GM21576 (cell line): ENCODE data around the gene TAAR1.
"Not testable (repeated sequence)": the region's sequence is repeated elsewhere in the genome, so short reads cannot be mapped to it uniquely, and the experiment has no call there.

Experiments
- ATAC-seq: cut with Tn5 transposase; IDR thresholded peaks from one replicate; pipeline ENCODE4 v1.9.1; 2021; ENCODE audit warnings: mild to moderate bottlenecking, moderate library complexity; ENCODE audit not compliant: unreplicated experiment

TAAR1 gene, protein sequence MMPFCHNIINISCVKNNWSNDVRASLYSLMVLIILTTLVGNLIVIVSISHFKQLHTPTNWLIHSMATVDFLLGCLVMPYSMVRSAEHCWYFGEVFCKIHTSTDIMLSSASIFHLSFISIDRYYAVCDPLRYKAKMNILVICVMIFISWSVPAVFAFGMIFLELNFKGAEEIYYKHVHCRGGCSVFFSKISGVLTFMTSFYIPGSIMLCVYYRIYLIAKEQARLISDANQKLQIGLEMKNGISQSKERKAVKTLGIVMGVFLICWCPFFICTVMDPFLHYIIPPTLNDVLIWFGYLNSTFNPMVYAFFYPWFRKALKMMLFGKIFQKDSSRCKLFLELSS

DNA sequence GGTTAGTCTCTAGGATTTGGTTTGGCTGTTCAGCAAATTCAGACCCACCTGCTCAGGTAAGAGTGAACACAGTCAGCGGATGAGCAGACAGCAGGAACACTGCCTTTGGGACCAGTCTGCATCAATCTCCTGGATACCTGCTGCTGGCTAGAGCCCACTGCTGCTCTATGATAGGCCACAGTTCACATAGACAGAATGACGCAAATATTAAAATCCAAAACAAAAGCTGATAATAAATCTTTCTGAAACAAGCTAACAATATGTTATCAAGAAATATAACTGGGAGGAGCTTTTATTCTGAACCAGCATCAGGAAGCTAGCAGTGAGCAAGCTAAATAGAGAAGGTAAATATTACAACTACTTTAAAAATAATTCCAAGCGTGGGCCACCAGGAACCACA lies at the start of gene TAAR1:
TAAR1 (minus strand) TSS at position 101 of the 400 bp plus-strand sequence. CDS start 13,179 bp downstream, outside the sequence.
- ATAC-seq: no peak

DNA sequence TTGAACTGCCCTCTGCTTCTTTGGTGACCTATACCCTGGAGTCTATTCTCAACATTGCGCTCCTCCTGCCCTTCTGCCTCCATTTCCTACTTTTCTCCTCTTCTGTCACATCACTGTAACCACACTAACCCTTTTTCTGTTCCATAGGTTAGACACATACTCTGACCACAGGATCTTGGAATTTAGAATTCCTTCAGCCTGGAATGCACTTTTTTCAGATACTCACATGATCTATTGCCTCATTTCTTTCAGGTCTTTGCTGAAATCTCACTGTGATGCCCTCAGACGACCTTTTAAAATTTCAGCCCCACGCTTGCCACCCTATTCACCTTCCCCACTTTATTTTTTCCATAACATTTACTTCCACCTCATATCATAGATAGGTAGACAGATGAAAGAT lies 49.8 kb upstream of the TAAR1 start:
- ATAC-seq: no peak

DNA sequence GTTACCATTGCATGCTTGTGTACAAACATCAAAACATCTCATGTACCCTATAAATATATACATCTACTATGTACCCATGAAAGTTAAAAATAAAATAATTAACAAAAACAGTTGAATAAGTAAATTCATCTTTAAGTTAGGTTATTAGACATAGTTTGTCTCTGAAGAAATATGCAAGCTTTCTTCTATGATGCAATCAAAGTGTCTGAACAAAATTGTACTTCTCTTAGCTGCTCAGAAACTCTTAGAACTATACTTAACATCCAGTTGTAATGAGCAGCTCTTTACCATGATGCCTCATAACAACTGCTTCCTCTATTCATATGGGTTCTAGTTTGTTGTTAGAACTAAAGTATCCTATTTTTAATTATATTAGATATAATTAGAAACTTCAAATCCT lies 49.0 kb upstream of the TAAR1 start:
- no peak for ATAC-seq

DNA sequence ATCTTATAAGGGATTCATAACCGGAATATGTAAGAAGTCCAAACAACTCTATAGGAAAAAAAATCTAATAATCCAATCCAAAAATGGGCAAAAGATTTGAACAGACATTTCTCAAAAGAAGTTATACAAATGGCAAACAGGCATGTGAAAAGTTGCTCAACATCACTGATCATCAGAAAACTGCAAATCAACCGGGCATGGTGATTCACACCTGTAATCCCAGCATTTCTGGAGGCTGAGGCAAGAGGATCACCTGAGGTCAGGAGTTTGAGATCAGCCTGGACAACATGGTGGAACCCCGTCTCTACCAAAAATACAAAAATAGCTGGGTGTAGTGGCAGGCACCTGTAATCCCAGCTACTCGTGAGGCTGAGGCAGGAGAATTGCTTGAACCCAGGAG lies 47.8 kb upstream of the TAAR1 start:
- not testable (repeated sequence) for ATAC-seq

DNA sequence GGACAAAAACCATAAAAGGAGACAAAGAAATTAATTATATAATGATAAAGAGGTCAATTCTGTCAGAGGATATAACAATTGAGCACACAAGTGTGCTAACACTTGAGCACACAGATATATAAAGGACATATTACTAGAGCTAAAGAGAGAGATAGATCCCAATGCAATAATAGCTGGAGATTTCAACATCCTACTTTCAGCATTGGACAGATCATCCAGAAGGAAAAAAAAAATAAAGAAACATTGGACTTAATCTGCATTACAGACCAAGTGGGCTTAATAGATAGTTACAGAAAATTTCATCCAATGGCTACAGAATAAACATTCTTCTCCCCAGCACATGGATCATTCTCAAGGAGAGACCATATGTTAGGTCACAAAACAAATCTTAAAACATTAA lies 45.0 kb upstream of the TAAR1 start:
- no peak for ATAC-seq

DNA sequence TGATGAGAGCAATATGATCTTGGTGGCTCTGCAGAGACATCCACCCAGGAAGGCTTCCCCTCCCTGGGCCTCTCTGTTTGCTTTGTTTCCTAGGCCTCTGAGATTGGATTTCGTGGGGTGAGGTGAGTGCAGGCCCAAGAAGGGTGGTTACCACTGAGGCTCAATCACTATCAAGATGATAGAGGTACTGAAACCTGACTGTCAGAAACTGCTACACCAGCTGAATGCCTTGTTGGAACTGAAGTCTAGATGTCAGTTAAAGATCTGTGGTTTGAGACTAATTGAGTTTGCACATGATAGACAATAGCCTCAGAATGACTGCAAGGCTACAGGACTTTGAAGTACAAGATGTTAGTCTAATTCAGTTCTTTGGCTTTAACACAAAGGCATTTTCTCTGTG lies 39.6 kb upstream of the TAAR1 start:
- ATAC-seq: peak; percentile 72

DNA sequence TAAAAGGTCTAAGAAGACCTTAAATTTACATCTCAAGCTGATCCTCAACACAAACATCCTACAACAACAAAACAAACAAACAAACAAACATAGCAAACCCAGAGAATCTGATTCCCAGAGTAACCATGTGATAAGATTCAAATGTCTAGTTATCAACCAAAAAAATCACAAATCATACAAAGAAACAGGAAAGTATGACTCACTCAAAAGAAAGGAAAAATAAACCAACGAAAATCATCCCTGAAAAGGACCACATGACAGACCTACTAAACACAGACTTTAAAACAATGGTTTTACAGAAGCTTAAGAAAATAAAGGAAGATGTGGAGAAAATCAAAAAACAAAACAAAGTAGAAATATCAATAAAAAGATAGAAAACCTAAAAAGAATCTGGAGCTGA lies 36.8 kb upstream of the TAAR1 start:
- no peak for ATAC-seq

DNA sequence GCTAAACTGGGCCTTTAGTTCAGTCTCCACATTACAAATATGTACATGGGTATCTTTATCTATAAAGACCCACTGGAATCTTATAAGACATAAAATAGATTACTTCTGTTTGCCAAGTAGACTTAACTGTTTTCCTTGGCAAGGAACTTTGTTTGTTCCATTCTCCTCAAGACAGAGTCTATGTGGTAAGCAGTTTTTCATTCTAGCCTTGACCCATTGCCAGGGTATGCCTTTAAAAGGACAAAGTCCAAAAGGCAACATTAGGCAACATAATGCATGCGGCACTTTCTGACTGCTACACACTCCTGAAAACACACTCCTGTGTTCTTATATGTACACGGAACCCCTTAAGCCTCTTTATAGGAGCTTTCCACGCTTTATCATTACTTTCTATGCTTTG lies 34.5 kb upstream of the TAAR1 start:
- no peak for ATAC-seq

DNA sequence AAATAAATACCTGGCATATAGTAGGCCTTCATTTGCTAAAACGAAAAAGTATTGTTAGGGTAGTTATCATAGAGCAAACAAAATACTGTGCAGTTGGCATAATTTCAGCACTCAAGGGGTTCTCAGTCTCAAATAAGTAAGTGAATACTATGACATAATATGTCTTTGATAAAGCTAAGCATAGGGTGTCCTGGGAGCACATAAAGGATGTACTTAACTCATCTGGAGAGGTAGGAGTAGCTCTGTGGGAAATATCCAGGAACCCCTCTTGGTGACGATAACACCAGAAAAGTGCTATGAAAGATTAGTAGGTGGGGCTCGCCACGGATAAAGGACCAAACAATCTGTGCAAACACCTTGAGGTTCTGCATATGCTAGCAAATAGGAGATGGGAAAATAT lies 31.7 kb upstream of the TAAR1 start:
- ATAC-seq: no peak

DNA sequence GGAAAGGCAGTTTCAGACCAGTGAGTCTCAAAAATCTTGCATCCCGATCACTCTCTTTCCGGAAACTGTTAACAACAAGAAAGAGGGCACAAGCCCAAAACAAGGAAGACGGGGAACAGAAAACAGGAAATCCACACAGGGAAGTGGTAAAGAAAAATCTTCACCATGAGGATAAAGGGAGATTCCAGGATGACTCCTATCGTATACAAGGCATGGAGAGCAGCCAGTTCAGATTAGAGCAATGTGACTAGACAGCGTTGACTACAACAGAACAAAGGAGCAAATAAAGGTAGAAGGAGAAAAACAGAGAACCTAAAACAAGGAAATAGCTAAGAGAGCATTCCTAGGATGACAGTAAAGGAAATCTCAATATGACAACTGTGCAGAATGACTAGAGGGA lies 28.3 kb upstream of the TAAR1 start:
- ATAC-seq: no peak

DNA sequence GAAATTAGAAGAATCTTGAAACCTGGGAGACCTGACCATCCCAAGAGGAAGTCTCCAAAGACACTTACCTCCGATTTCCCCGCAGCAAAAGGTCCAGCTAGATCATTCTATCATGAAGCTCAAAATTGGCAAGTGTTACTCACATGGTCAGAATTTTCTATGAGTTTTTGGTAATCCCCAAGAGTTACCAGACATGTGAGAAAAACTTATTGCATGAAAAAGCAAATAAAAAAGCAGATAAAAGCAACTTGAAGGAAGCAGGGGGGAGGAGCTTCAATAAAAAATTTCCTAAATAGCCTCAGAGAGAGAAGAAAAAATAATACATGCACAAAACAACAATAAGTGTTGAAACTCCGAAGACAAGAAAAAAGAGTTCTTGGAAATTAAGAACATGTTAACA lies 27.5 kb upstream of the TAAR1 start:
- ATAC-seq: no peak

DNA sequence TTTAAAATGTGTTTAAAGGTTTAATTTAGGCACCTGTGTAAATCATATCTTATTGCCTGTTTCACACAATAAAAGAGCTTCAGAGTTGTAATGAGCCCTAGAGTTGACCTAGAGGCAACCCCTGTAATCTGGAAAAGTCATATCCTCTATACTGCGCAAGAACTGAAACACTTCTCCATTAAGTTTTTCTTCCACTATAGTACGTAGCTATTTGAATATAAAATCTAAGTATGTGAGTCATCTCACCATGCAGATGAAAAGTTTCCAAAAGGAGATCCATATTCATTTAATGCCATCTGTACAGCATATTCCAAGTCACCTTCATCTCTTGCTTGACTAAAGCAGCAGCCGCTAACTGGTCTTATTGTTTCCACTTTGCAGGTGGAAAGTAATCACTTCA lies 26.0 kb upstream of the TAAR1 start:
- no peak for ATAC-seq

DNA sequence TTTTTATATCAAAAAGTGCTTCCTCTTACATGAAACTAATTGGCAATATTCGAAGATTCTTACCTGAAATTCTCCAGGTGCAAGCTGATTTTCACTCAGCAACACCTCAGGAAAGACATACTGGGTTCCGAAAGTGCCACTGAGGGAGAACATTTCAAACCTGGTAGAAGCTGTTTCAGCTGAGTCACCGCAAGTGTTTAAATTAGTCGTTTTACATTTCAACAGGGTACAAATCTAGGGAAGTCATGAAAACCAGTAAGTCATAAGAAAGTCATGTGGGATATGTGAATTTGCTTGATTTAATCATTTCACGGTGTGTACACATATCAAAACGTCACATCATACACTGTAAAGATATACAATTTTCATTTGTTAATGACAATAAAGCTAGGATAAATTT lies 25.3 kb upstream of the TAAR1 start:
- no peak for ATAC-seq

DNA sequence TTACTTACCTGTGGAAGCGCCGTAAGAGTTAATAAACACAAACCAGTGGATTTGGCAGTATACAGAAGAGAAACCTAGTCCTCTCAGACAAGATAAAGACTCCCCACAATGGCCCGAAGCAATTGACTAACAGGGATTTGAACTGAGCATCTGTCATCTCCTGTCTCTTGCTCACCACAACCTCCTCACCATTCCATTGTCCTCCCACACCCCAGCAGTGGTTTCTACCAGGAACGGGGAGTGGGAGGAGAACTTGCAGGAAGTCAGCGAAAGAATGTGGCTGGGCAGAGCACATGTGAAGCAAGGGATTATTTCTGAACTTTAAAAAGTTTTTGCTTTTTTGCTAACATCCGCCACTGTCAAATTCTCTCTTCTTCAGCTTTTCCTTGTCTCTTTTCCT lies 24.6 kb upstream of the TAAR1 start:
- no peak for ATAC-seq

DNA sequence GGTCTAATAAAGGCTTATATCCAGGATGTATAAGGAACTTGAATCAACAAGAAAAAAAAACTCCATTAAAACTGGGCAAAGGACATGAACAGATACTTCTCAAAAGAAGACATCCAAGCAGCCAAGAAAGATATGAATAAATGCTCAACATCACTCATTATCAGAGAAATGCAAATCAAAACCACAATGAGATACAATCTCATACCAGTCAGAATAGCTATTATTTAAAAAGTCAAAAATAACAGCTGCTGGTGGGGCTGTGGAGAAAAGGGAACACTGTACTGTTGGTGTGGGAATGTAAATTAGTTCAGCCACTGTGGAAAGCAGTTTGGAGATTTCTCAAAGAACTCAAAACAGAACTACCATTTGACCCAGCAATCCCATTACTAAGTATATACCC lies 20.1 kb upstream of the TAAR1 start:
- not testable (repeated sequence) for ATAC-seq

DNA sequence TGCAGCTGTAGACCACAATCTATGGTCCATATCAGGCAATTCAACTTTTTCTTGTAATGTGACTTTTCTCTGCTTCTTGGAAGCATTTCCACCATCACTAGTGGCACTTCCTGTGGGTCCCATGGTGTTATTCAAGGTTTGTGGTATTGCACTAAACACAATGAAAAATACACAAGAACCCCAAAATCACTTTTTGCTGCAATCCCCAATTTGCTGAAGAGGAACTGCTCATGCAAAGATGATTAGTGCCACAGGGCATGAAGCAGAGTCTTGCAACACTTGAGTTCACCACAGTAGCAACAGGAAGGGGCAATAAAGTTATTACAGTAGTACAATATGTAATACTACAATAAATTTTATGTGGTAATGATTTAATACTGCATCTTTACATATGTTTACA lies 16.8 kb upstream of the TAAR1 start:
- no peak for ATAC-seq

DNA sequence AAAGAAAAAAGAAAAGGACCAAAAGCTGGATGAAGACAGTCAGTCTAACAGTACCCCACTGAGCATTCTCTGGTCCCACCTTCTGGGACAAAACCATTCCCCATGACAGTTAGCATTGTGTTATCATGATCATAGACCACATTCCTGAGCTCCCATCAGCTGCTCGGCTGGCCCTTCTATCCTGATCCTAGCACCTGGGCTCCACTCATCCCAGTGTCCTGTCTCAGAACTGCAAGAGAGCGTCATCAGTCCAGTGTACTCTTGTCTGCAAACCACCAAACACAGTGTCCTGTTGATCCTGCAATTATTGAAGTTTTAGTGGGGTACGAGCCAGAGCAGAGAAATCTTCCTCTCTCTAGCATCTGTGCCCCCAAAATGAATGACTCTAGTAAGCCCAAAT lies 16.0 kb upstream of the TAAR1 start:
- no peak for ATAC-seq

DNA sequence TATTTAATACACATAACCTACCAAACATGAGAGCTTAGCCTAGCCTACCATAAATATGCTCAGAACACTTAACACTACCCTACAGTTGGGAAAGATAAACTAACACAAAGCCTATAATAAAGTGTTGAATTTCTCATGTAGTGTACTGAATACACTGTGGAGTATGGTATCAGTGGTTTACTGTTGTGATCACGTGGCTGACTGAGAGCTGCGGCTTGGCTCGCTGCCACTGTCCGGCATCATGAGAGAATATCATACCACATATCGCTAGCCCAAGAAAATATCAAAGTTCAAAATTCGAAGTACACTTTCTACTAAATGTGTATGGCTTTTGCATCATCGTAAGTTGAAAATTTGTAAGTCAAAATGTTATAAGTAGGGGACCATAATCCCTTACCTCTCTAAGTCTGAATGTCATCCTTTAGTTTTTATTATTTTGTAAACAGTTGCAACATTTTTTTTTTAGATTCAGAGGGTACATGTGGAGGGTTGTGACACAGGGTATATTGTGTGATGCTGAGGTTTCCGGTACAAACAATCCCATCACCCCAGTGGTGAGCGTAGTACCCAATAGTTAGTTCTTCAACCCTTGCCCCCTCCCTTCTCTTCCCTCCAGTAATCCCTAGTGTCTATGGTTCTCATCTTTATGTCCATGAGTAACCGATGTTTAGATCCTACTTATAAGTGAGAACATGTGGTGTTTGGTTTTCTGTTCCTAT lies 14.6 kb upstream of the TAAR1 start:
- no peak for ATAC-seq

DNA sequence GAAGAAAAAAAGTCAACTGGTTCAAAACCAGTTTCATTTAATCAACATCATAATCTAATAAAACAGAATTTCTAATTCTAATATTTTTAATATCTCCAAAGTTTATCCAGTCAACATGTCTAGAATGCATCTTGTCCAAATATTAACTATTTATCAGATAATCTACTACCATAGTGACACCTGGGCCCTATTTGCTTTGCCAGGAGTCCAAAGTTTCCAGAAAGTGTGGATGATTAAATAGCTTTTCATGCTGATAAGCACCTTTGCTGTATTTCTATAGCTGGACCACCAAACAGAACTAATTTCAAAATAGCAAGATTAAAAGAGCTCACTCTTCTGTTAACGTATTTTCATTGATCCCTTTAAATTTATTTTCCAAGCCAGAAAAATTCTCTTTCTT lies 12.3 kb upstream of the TAAR1 start:
- ATAC-seq: no peak

DNA sequence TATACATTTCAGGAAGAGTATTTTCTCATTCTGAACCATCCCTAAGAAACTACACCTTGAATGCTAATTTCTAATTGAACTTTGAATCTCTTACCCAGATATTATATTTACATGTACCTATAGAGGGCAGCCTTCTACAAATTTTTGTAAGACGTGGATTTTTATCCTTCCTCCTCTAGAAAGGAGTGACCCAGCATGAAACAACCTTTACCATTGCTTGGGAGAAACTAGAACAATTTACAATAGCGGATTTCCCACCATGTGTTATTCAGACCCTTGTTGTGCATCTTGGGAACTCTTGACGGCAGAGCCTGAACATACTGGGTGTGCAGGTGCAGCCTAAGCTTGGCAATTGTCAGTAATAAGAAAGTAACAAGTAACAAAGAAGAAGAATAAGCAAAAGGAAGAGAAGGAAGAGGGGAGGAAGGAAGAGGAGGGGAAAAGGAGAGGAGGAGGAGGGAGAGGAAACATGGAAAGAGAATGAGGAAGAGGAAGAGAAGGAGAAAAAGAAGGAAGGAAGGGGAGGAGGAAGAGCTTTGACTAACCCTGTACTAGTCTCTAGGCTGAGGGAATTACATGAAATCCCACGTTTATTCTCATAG lies 10.8 kb upstream of the TAAR1 start:
- no peak for ATAC-seq

DNA sequence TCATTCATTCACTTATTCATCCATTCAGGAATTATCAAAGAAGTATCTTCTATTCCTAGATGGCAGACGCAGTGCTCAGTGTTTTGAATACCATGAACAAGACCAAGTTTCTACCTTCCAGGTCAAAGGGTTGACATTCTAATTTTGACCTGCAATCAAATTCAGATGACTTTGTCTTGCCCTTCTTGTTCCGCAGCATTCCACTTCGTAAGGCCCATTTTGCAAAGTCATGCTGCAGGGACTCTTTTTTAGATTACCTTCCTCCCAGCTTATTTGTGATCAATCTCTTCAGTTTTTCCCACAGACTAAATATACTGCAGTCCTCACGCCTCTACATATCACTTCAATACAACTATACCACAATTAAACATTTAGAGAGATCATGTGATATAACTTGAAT lies 7.1 kb upstream of the TAAR1 start:
- ATAC-seq: no peak

DNA sequence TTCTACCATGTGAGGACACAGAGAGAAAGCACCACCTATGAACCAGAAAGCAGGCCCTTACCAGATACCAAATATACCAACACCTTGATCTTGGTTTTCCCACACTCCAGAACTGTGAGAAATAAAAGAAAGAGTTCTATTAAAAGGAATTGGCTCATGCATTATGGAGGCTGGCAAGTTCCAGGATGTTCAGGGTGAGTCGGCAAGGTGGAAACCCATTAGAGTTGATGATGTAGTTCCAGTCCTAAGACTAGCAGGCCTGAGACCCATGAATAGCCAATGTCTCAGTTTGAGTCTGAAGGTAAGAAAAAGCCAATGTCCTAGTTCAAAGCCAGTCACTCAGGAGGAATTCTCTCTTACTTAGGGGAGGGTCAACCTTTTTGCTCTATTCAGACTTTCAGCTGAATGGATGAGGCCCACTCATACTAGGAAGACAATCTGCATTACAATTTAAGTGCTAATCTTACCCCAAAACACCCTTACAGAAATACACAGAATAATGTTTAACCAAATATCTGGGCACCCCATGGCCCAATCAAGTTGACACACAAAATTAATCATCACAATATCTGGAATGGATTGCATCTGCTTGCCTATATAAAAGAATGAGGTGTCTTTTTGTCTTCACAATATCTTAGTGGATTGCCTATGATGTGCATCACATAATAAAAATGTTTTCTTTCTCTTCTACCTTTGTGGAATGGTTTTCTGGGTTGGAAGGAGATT lies 5.5 kb upstream of the TAAR1 start:
- ATAC-seq: no peak
